GM12873 (cell line): ENCODE results near the gene SLC35F2.

ENCODE experiments used
- CTCF ChIP-seq: IDR thresholded peaks from 2 replicates; pipeline ENCODE4 v1.5.1; 2012; ENCODE audit warnings: low read depth, mild to moderate bottlenecking, moderate library complexity, low read length, control low read depth; ENCODE audit not compliant: insufficient read depth; ENCODE audit errors: missing control alignments

The SLC35F2 gene

GRCh38 chr11:107801641-107802040 lies 56.9 kb downstream of the SLC35F2 start:
- no peak for TF ChIP-seq CTCF

- peak; percentile 92 for TF ChIP-seq CTCF
Observed at GRCh38 chr11:107799218-107799859, 59.2 kb downstream of the SLC35F2 start.

- no peak for TF ChIP-seq CTCF
Observed at GRCh38 chr11:107792049-107792443, 66.5 kb downstream of the SLC35F2 start.

GRCh38 chr11:107791343-107792048 lies 67.1 kb downstream of the SLC35F2 start:
- TF ChIP-seq CTCF: no peak

GRCh38 chr11:107789767-107790166 lies 68.8 kb downstream of the SLC35F2 start:
- TF ChIP-seq CTCF: no peak

GRCh38 chr11:107787733-107788132 lies 70.9 kb downstream of the SLC35F2 start:
- TF ChIP-seq CTCF: no peak

- TF ChIP-seq CTCF: no peak
Observed at GRCh38 chr11:107785401-107785800, 73.2 kb downstream of the SLC35F2 start.
